Activated CD4-positive, alpha-beta T cell treated with anti-CD3 and anti-CD28 coated beads, Interleukin-2, amount 50 U/mL, for 16 hours (primary cell): ENCODE measurements around the gene THEM5.

Source experiments
- DNase-seq: peaks from one replicate; pipeline ENCODE4 v3.0.0-alpha.2; 2020

Gene THEM5

DNA sequence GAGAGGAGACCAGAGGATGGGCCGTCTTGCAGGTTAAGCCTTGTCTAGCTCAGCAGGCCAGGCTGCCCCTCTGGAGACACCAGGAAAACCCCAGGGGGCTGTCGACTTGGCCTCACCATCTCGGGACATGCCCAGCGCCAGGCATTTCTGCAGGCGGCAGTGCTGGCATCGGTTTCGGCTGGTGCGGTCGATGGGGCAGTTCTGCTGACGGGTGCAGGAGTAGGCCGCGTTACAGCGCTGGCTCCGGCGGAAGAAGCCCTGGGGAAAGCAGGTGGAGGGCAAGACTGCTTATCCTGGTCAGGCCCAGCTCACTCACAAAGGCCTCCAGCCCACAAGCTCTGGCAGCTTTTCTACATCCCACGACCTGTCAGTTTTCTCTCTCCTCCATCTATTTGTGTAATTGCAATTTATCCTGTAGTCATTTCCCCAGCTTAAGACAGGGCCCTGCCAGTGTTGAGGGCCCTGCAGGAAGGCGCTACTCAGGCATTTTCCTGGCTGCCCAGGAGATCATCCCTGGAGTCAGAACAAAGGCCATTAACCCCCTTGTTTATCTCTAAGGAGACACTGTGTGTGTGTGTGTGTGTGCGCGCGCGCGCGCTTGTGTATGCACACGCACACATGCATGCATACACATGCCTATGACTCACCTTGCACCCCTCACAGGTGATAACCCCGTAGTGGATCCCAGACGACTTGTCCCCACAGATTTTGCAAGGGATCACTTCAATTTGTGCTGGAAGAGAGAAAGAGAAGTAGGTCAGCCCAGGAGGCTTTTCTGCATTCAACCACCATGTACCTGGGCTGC is 36.8 kb downstream of the THEM5 start:
- no peak for DNase-seq

- DNase-seq = no peak
Observed at GRCh38 chr1:151815716-151816327, 37.7 kb downstream of the THEM5 start.

DNA sequence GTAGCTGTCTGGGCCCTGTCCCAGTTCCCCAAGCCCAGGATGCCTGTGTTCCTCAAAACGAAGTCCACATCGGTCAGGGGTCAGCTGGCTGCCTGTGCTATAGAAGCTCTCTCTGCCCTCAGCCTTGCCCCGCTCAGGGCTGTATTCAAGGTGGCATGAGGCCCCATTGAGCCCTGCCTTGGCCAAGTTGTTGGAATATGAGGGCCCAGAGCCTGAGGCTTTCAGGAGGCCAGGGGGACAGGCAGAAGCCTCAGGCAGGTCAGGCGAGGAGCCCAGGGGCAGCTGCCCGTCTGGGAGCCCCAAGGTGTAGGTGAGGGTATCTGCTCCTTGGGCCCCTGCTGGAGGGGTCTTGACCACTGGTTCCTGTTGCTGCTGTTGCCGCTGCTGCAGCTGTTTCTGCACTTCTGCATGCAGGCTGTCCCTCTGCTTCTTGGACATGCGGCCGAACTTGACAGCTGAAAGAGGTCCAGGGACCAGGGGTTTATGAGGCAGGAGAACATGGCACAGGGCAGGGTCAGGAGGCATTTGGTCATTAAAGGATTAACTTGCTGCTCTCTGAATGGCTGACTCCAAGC is 38.5 kb downstream of the THEM5 start:
- no peak for DNase-seq

- no peak for DNase-seq
Observed at GRCh38 chr1:151814426-151814825, 39.1 kb downstream of the THEM5 start.

- no peak for DNase-seq
Observed at GRCh38 chr1:151813271-151813977, 40.1 kb downstream of the THEM5 start.

DNA sequence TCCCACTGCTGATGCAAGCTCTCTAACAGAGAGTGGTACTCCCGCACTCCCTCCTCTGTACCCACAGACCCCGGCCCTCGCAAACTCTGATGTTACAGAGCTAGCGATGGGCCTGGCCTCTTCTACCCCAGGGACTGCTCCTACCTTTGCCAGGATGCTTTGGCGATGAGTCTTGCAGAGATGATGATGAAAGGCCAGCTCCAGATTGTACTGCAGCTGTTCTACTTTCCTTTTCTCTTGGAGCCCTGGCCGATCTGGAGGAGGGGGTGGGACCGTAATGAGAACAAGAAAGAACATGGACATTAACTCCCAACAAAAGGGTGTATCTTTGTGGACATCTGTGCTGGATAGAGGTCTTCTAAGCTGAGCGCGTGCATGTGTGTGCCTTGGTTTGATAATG is 42.3 kb downstream of the THEM5 start:
- DNase-seq = no peak

GRCh38 chr1:151809985-151810556 is 43.4 kb downstream of the THEM5 start:
- DNase-seq = no peak

DNA sequence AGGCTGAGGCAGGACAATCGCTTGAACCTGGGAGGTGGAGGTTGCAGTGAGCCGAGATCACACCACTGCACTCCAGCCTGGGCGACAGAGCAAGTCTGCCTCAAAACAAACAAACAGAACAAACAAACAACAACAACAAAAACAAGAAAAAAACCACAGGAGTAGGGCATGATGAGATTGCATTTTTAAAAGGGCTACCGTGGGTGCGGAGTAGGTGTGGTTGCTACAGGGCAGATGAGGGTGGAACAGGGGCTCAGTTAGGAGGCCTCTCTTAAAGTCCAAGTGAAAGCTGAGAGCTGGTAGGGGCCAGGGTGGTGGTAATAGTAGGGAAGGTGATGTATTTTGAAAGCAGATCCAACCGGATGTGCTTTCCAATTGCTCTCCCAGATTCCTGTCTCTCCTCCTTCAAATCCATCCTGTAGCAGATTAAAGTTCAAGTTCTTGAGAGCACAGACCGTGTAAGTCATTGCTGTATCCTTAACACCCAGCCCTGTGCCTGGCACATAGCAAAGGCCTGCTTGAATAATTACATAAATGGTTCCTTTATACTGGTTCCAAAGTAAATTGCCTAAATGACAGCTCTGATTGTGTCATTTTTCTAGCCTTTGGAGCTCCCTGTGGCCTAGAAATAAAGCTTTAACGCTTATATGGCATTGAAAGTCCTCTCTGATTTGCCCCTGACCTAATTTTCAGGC is 44.1 kb downstream of the THEM5 start:
- DNase-seq = no peak

GRCh38 chr1:151807766-151808165 is 45.7 kb downstream of the THEM5 start:
- no peak for DNase-seq

DNA sequence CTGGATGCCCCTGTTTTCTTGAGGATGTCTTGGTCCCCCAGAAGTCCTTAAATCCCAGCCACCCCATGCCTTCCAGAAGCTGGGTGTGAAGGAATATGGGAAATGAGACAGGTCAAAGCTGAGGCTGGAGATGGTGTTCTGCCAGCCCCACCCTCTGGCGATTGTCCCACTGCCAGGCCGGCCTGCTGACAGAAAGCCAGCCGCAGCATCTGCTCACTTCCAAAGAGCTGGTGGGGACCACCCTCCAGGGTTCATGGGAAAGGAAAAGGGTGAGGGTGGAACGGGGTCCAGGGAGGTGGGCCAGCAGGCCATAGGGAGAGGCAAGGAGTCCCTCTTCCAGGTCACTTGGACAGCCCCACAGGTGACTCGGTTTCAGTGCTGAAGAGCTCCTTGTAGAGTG is 46.4 kb downstream of the THEM5 start:
- DNase-seq = no peak

- DNase-seq = no peak
Observed at GRCh38 chr1:151806170-151806569, 47.3 kb downstream of the THEM5 start.

DNA sequence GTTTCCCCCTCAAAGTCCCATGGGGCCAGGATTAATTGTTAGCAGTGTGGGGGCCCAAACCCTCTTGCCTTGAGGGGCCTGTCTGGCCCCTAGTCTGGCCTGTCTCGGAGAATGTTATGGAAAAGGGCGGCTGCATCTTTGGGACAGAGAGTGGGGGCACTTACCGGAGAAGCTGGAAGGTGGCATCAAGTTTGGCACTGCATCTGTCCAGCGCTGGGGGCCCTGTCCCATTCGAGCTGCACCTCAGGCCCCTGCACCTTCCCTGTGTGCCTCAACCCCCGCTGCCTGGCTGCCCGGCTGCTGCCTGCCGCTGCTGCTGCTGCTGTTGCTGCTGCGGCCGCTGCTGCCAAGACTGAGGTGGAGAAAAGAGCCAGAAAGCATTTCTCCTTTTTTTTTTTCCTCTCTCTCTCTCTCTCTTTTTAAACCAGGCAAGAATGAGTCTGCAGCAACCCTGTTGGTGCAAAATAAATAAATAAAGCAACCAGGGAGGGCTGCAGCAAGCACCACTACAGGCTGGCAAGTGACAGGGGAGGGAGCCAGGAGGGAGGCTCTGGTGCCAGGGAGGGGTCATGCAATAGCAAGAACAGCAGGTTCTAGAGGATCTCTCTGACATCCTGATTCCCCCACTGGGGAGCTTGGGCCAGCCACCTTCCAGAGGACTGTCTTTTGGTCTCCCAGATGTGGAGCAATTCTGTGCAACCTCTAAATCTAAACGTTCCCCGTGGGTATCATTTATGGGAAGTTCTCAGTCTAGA is 48.3 kb downstream of the THEM5 start, which contains the start of gene LINGO4:
LINGO4 (minus strand) TSS at position 354 of the 755 bp plus-strand sequence. CDS start 2,715 bp downstream, outside the sequence.
- no peak for DNase-seq

DNA sequence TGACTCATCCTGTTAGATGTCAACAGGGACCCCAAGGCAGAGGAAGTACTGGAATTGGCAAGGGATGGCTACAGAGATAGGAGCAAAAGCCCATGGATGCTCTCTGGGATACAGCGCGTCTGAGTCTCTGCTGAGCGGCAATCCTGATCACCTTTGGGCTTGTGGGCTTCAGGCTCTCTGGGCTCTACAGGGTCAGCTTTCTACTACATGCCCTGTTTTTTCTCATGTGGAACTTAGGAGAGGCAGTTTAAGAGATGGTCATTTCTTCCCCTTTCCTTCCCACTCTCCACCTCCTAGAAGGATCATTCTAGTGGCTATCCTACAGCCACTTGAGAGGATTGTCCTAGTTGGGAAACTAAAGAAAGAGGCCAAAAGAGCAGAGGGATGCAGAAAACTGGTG is 49.6 kb downstream of the THEM5 start:
- DNase-seq = no peak

GRCh38 chr1:151803164-151803563 is 50.3 kb downstream of the THEM5 start:
- DNase-seq = no peak

GRCh38 chr1:151802372-151802771 is 51.1 kb downstream of the THEM5 start:
- DNase-seq = no peak

DNA sequence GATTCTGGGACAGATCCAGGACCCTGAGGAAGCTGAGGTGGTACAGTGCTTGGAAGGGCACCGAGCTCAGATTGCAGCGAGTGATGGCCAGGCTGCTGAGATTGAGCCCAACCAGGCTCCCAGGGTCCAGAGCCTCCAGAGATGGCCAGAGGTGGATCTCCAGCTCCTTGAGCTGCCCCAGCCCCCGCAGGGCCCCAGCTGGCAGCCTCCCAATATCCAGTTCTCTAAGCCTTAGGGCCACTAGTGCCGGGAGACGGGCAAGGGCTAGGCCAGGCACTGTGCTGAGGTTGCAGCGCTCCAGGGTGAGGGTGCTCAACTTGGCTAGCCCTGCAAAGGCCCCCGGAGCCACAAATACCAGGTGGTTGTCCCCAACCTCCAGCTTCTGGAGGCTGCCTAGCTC is 51.7 kb downstream of the THEM5 start:
- no peak for DNase-seq

DNA sequence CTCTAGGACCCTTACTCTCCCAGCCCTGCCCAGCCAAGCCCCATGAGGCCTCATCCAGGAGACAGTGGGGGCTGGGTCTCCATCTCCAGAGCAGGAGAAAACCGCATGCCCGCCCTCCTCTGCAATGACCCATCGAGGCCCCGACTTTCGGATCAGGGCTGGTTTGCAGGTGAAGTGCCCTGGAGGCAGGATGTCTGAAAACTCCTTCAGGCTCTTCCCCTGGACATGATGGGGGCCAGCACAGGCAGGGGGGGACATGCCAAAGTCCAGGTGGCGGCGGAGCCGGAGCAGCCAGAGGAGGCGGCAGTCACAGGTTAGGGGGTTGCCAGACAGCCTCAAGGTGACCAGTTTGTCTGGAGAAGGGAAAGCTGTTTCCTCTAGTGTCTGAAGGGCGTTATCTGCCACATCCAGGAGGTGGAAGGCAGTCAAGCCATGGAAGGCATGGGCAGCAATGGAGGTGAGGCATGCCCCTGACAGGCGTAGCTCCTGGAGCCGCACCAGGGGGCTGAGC is 52.1 kb downstream of the THEM5 start:
- no peak for DNase-seq

DNA sequence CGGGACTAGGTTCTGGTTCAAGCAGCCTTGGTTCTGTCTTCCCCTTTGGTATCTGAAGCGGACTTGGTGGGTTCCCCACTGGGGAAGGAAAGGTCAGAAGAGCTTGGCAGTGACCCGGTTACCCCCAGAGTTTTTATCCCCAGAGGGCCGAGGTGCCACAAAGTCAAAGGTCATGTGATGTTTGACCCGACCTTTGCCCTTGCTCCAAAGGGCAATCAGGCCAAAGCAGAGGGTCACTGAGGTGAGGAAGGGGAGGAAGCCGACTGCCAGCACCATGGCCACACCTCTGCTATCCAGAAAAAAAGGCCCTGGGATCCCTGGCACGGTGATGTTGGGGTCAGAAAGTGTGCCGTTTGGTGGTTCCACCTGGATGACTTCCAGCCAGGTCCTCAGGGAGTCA is 52.7 kb downstream of the THEM5 start:
- DNase-seq = no peak

GRCh38 chr1:151799179-151800022 is 54.1 kb downstream of the THEM5 start:
- DNase-seq = no peak

DNA sequence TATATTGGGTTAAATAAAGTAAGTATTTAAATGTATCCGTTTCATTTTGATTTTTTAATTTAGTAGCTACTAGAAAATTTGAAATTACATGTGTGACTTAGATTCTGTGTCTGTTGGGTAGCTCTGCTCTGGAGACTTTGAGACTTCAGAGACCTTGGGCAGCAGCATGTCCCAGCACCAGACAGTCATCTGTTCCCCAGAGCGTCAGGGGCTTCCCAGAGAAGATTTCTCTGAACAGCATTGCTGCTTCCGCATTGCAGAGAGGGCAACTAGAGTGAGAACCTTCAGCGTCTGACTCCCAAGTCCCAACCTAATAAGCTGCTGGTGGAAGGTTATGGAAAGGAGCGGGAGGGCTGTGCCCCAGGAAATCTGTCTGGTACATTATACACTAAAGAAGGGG is 54.9 kb downstream of the THEM5 start:
- no peak for DNase-seq
